Stimulated activated CD8-positive, alpha-beta memory T cell treated with anti-CD3 and anti-CD28 coated beads, Interleukin-7, amount 100 ng/mL, for 1 hour (primary cell): ENCODE measurements around the gene CD19.
"Not testable (repeated sequence)": the region's sequence is repeated elsewhere in the genome, so short reads cannot be mapped to it uniquely, and the experiment has no call there.

ENCODE experiments used
- DNase-seq, 2 donors: peaks; one replicate each; pipeline ENCODE4 v3.0.0-alpha.2; 2020; ENCODE audit warnings: low read depth in 2 of 2

The CD19 gene

DNA sequence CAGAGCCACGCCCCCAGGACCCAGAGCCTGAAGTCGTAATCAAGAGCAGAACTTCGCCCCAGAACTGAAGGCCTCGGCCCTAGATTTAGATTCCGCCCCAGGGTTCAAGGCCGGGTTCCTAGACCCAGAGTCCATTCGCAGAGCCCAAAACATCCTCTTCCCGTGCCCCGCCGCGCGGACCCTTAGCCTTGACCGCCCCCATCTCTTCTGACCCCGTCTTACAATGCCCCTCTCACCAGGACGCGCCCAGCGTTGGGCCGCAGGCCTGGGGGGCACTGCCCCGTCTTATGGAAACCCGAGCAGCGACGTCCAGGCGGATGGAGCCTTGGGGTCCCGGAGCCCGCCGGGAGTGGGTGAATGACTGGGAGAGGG, 5.0 kb downstream of the CD19 start:
- DNase-seq: no peak

DNA sequence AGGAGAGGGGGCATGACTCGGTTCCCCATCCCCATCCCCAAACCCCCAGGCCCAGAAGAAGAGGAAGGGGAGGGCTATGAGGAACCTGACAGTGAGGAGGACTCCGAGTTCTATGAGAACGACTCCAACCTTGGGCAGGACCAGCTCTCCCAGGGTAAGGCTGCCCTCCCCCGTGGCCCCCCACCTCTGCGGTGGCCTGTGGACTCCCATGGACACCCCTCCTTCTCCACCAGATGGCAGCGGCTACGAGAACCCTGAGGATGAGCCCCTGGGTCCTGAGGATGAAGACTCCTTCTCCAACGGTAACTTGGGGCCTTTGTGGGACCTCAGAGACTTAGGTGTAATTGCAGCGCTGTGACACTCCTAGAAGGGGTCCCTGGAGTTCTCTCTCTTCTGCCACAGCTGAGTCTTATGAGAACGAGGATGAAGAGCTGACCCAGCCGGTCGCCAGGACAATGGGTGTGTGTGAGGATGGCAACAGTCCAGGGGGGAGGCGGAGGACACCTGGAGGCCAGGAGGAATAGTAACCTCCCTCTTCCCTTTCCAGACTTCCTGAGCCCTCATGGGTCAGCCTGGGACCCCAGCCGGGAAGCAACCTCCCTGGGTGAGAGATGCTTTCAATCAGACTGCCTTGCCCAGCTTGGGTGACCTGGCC, 5.6 kb downstream of the CD19 start:
- no peak for DNase-seq

DNA sequence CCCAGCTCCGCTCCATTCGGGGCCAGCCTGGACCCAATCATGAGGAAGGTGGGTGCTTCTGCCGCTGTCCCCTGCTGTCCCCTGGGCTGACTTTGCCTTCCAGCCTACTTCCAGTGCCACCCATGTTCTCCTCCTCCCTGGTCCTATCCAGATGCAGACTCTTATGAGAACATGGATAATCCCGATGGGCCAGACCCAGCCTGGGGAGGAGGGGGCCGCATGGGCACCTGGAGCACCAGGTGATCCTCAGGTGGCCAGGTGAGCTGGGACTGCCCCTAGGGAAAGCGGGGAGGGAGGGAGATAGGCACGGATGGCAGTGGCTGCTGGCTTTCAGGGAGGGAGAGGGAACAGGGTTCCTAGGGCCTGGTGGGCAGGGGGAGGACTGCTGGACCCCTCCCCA, 7.0 kb downstream of the CD19 start:
- DNase-seq: no peak

GRCh38 chr16:28939825-28940224, 8.1 kb downstream of the CD19 start:
- DNase-seq: not testable (repeated sequence)

- no peak for DNase-seq
These were observed 11.5 kb downstream of the CD19 start for GRCh38 chr16:28943281-28943680.

DNA sequence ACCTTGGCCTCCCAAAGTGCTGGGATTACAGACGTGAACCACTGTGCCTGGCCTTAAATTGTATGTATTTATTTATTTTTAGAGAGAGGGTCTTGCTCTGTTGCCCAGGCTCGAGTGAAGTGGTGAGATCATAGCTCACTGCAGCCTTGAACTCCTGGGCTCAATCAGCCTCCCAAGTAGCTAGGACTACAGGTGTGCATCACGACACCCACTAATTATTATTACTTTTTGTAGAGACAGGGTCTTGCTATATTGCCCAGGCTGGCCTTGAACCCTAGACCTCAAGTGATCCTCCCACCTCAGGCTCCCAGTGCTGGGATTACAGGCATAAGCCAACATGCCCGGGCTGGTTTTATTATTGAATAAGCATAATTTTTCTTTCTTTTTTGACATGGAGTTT, 14.9 kb downstream of the CD19 start:
- no peak for DNase-seq

- DNase-seq: peak; percentile 98 to 100
These were observed 19.1 kb downstream of the CD19 start, which contains the start of gene NFATC2IP for GRCh38 chr16:28950648-28951409. TSS of gene NFATC2IP (plus strand) at chr16:28950937. CDS start at chr16:28951012, 75 bp downstream.

- no peak for DNase-seq
These were observed 19.7 kb downstream of the CD19 start for GRCh38 chr16:28951410-28951943.

- no peak for DNase-seq
These were observed 26.4 kb downstream of the CD19 start for GRCh38 chr16:28958216-28958615.

GRCh38 chr16:28958836-28959235, 27.1 kb downstream of the CD19 start:
- DNase-seq: no peak

DNA sequence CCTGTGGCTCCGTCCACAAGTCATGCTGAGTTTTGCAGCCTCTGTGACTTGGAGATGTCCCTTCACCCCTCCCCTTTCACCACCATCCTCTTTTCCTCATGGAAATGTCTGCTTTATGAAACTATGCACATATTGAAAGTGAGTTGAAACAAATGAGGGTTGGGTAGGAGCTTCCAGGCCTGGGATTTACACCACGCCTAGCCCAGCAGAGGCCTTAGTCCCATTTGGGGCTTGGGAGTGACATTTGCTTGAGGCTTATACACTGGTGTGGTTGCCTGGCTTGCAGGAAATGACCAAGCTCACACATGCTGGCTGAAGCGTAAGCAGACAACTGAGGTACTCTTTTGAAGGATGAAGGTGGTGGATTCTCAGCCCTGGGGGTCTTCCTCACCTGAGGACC, 32.3 kb downstream of the CD19 start:
- no peak for DNase-seq

GRCh38 chr16:28964496-28964895, 32.7 kb downstream of the CD19 start:
- DNase-seq: no peak

DNA sequence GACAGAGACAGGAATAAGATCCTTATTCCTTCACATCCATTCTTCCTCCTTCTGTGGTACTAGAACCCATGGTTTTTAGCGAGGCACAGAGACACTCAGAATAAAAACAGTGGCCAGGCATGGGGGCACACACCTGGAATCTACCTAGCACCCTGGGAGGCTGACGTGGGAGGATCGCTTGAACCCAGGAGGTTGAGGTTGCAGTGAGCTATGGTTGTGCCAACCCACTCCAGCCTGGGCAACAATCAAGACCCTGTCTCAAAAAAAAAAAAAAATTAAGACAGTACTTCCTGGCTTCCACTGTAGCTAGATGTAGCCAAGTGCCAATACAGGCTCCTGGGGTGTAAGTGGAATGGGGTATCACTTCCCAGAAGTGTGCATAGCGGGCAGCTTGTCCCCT, 35.4 kb downstream of the CD19 start:
- DNase-seq: no peak

DNA sequence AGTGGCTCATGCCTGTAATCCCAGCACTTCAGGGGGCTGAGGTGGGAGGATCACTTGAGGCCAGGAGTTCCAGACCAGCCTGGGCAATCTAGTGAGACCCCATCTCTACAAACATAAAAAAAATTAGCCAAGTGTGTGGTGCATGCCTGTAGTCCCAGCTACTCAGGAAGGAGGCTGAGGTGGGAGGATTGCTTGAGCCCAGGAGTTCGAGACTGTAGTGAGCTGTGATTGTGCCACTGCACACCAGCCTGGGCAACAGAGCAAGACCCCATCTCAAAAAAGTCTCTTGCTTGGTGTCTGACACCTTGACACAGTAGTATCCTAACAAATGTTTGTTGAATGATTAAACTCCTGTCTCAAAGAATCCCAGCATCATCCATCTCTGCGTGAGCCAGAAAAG, 37.9 kb downstream of the CD19 start:
- not testable (repeated sequence) for DNase-seq

DNA sequence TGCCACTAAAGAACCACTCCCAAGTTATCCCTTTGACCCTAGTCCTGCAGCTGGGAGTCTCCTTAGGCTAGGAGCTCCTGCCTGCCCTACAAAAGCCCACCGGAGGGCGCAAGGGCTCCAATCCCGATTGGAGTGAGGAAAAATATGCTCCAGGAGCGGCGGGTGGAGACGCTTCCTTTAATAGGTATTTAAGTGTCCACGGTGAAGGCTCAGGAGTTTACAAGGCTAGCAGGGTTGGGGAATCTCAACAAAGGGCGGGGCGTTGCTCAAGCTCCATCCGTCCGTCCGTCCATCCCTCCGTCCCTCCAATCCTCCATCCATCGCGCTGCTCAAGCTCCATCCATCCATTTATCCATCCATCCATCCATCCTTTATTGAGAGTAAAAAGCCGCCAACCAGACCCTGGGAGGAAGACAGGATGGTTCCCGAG, 42.3 kb downstream of the CD19 start:
- no peak for DNase-seq

DNA sequence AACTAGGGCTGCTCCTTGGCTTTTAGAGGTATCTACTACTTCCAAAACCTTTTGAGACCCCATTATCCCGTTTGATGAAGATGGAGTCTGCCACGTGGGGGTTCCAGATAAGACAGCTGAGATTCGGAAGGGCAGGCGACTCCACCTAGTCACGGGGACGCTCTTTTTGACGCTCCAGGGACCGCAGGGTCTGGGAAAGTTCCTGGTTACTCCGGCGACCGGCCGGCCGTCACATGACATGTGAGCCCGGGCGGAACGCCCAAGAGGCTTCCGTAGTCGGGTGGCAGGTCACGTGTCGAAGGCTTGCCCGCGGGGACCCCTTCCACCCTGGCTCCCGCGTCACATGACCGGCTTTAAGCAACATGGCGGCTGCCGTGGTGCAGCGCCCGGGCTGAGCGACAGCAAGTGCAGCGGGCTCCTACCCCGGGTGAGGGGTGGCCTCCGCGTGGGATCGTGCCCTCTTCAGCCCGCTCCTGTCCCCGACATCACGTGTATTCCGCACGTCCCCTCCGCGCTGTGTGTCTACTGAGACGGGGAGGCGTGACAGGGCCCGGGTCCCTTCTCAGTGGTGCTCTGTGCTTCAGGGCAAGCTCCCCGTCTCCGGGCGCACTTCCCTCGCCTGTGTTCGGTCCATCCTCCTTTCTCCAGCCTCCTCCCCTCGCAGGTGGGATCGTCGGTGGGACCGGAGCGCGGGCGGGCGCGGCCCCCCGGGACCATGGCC, 42.8 kb downstream of the CD19 start, which contains the start of gene SPNS1:
Gene SPNS1 (plus strand): TSS at position 342 of the 721 bp plus-strand sequence. CDS start 374 bp downstream, at position 716.
- peak; percentile 81 to 82 for DNase-seq

GRCh38 chr16:28975158-28975599, 43.4 kb downstream of the CD19 start:
- DNase-seq: no peak

GRCh38 chr16:28977703-28978662, 46.2 kb downstream of the CD19 start:
- no peak for DNase-seq

GRCh38 chr16:28980330-28980729, 48.6 kb downstream of the CD19 start:
- DNase-seq: not testable (repeated sequence)

DNA sequence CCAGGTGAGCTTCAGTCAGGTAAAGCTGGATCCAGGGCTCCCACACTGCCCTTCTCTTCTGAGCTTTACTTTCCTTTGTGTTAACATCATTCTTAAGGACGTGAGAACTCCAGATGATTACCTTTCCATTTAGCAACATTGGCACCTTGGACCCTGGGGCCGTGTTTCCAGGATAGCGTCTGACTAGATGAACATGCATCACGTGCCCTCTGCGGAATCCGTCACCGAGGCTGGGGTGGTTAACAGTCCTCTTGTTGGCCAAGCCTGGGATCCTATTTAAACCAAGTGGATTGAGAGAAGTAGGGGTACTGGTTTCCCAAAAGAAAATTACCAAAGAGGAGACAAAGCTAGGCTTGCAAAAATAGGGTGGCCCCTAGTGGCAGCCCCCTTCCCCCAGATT, 49.2 kb downstream of the CD19 start:
- no peak for DNase-seq

DNA sequence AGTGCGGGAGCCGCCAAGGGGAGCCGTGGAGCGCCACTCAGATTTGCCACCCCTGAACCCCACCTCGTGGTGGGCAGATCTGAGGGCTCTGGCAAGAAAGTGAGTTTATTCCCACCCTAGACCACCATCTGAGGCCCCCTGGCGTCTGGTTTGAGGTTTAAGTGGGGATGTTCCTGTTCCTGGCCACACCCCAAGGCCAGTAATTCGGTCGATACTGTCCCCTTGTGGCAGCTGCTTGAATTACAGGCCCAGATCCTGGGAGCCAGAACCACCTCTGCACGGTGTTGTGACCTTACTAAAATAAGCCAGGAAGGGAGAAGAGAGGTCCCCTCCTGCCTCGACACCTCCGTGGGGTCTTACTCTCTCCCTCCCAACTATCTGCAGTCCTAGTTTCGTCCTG, 49.7 kb downstream of the CD19 start:
- no peak for DNase-seq
